Measurements from ENCODE around the gene UBAP1L.

The UBAP1L gene

DNA sequence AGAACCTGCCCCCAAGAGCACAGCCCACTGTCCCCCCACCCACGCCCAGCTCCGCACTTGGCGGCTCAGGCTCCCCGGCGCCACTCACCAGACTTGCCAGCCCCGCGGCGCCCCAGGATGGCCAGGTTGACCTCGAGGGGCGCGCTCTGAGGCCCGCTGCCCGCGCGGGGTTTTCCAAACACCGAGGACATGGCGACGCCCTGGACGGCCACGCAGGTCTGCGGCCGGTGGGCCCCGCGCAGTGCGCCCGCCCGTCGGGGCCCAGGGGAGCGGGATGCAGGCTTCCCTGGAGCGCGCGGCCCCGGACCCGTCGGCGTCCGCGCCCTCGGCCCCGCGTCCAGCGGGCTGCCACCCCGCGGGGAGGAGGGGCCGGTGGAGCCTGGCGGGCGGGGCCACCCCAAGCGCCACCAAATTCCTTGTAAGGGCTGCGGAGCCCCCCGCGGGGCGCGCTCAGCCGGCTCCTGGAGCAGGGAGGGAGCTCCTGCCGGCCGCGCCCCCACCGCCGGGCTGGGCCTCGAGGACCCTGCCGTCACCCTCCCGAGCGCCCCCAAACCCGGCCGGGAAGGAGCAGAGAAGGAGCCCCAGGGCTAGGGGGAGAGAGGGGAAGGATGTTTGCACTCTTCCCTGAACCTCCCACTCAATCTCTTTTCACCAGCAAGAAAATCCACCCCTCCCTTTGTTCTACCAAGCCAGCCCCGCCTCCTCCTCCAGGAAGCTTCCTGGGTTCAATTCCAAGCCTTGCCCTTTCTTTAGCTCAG, 47.2 kb downstream of the UBAP1L start, which contains the start of gene RASL12:
TSS of gene RASL12 (minus strand) at position 347 of the 758 bp plus-strand sequence. CDS start at position 191, 156 bp downstream.
- DNase-seq (ENCODE audit: extremely low read depth in 1 of 2, low read depth in 1 of 2) = no peak

DNA sequence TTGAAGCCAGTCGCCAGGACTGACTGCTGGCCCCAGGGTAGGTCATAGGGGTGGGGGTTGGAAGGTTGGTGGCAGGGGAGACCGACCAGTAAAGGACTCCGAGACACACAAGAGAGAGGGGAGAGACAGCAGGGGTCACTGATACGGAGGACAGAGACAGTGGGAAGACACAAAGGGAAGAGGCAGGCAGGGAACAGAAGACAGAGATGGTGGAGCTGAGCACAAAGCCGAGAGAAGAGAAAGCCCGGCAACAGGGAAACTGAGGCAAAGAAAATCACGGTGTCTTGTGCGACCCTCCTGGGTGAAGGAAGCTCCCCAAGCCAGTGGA, 47.7 kb downstream of the UBAP1L start:
- no peak for DNase-seq (ENCODE audit: extremely low read depth in 1 of 2, low read depth in 1 of 2)

DNA sequence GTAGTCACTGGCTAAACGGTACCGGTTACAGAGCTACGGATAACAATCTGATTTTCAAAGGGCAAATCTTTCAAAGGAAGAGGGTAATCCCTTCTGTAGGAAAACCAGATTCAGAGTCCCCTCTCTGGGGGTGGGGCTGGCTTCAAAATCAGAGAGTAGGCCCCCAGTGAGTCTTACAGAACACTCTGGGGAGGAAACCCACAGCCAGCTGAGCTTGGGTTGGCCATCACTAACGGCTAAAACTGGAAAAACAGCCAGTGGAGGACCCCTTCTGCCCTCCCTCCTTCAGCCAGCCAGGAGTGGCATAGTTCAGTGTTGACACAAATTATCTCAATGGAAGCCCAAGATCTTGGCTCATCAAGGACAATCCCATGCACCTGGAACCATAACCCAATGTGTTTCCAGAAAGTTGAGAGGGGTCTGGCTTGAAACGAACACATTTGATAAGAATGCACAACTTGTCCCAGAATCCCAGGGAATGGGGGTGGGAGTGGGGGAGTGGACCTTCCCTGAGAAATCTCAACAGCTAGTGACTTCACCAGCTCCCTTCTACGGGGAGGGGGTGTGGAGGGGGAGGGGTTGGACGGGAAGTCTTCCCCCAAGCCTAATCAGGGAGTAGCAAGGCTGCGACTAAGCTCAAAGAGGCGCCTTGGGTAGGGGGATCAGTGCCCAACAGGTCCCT, 48.2 kb downstream of the UBAP1L start:
- DNase-seq (ENCODE audit: extremely low read depth in 1 of 2, low read depth in 1 of 2) = no peak

DNA sequence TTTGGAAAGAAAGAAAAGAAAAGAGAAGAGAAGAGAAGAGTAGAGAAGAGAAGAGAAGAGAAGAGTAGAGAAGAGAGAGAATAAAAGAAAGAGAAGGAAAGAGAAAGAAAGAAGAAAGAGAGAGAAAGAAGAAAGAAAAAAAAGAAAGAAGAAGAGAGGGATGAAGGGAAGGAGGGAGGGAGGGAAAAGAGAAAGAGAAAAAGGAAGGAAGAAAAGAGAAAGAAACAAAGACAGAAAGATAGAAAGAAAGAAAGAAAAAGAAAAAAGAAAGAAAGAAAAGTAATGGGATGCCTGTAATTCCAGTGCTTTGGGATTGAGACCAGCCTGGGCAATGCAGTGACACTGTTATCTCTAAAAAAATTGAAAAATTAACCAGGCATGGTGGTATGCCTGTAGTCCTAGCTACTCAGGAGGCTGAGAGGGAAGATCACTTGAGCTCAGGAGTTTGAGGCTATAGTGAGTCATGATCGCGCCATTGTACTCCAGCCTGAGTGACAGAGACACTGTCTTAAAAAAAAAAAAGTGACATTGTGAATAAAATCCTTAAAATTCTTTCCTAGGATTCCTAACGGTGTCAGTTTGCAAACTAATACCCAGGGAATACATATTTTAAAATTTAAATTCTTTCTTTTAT, 48.9 kb downstream of the UBAP1L start:
- no peak for DNase-seq (ENCODE audit: extremely low read depth in 1 of 2, low read depth in 1 of 2)

DNA sequence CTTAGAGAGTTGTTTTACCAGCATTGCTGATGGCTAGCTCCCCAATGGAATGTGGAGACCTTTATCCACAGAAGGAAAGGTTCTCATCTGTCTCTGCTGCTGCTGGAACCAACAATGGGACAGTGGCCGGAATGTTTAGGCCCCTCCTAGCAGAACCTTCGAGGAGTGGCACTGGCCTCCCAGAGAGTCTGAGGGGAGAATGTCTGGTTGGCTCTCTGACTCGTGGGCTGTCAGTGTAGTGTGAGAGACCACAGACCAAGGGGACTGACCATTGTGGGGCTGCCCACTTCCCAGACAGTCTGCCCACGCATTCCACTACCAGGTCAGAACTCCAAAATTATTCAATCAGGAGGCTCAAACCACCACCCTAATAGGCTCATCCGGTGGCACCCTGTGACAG, 52.3 kb downstream of the UBAP1L start:
- no peak for DNase-seq (ENCODE audit: extremely low read depth in 1 of 2, low read depth in 1 of 2)

DNA sequence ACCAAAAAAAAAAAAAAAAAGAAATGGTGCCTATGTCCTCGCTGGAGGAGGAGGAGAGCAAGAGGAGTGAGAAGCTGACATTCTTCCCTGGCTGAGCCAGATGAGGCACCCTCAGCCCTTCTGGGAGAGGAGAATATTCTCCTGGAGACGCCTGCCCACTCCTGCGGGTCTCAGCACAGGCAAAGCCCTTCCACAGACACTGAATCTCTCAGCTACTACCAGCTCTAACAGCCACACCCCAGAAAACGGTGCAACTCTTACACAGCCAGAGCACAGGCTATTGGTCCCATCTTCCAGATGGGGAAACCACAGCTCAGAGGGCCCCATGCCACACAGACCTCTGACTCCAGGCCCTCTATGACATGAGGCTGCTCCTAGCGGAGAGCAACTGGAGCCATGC, 52.9 kb downstream of the UBAP1L start:
- DNase-seq (ENCODE audit: extremely low read depth in 1 of 2, low read depth in 1 of 2) = no peak

DNA sequence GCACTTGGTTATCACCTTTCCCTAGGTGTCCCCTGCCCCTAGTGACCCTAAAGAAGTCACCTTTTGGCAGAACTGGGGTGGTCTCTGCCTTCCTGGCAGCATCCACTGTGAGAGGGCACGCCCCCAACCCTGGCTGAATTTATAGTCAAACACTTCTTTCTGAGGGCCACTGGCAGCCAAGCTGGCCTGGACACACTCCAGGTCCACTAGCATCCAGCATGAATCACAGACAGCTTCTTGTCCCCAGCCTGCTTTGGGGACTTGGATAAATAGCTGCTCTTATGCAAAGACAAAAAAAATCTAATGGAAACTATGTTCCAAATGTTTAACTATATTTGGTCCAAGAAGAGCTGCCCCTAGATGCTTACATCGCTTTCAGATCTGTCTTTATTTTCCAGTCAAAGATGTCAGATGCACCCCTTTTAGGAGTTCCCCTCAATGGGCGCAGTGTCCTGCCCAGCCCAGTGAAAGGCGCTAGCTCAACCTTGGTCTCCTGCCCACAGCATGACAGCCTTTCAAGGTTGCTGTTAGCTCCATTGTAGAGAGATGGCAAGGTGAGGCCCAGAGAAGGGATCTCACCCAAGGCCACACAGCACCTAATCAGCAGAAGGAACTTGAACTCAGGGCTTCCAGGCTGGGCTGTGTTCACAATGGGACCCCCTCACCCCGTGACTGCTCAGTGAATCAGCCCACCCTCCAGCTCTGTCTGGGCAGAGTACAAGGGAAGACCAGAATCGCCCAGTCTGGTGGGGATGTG, 54.2 kb downstream of the UBAP1L start:
- no peak for DNase-seq (ENCODE audit: extremely low read depth in 1 of 2, low read depth in 1 of 2)

DNA sequence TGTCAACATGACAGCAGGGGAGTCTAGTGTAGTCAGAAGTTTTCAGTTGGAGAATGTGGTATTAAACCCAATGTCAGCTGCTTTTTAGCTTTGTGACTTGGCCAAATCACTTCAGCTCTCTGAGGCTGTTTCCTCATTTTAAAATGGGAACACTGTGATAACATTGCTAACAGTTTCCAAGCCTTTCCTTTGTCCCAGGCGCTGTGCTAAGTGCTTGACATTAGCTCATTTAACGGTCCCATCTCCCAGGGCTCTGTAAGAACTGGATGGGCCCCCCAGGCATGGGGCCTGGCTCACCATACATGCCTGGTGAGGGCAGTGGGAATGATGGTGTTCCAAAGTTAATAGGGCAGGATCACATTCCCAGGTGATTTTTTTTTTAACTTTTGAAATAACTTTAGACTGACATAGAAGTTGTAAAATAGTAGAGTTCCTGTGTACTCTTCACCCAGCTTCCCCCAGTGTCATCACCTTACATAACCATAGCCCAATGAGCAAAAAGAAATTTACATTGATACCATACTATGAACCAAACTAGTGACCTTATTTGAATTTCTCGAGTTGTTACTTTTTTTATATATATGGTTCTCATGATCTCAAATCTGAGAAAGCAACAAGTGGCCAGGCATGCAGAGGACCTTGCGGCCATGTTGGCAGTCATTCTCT, 54.9 kb downstream of the UBAP1L start:
- DNase-seq (ENCODE audit: extremely low read depth in 1 of 2, low read depth in 1 of 2) = no peak

DNA sequence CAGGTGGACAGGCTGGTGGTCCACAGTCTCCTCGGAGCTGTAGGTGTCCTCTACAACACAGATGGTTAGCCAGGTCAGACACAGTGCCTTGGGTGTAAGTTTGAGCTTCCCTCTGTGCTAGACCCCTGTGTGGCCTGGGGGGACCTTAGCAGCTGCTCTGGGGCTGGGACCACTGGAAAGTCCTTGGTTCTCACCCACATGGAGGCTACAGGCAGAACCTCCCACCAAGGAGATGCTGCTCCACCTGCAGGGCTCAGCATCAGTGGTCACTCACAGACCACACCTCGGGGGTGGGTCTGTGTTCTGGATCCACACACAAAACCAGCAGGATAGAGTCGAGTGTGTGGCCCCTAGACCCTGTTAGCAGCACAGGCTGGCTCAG, 55.6 kb downstream of the UBAP1L start:
- no peak for DNase-seq (ENCODE audit: extremely low read depth in 1 of 2, low read depth in 1 of 2)

DNA sequence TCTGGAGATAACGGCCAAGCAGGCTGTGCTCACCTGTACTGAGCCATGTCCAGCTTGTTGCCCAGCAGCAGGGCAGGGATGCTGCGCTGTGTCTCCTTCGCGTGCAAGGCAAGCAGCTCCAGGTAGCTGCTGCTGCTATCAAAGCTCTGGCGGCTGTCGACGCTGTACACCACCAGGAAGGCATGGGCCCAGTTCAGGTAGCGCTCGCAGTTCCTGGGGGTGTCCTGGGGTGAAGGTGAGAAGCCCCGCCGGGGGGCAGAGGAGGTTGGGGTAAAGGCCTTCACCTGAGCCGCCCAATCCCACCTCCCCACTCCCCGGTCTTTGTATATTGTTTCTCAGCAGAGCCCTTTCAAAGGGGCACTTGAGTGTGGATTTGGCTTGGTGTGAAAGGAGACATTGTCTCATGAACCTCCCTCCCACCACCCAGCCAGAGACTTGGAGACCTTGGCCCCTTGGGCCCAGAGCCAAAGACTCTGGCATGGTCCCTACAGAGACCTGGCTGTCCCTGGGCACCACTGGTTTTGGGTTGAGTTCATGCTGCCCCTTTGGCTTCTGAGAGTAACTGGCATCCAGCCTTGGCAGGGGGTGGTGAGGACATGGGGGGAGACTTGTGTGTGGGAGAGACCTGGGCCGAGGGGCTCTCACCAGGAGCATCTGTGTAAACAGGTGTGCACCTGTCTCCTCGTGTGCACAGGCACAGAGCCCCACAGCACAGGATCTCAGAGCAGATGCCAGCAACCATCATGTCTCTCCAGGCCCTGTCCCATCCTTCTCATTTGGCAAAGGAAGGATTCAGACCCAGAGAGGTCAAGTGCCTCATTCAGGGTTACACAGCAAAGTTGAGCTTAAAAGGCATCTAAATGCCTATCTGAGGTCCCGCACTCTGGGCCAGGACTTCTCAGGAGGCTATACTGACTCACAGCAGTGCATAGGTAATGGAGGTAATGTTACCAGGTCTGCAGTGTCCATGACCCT, 56.3 kb downstream of the UBAP1L start:
- DNase-seq (ENCODE audit: extremely low read depth in 1 of 2, low read depth in 1 of 2) = no peak

DNA sequence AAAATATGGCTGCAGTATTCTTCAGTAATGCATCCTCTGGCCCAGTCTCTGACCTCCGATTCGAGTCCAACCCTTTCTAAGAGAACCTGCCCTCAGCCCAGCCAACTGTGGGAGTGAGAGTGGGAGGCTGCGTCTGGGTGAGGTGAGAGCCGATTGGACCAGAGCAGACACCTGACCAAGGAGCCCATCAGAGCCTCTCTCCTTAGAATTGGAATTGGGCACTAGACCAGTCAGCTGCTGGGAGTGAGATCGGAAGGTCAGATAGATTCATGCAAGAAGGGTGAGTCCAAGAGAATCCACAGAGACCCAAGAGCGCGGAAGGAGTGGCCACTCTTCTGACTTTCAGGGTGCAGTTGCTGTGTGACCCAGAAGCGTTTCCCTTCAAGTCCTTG, 57.5 kb downstream of the UBAP1L start:
- no peak for DNase-seq (ENCODE audit: extremely low read depth in 1 of 2, low read depth in 1 of 2)

DNA sequence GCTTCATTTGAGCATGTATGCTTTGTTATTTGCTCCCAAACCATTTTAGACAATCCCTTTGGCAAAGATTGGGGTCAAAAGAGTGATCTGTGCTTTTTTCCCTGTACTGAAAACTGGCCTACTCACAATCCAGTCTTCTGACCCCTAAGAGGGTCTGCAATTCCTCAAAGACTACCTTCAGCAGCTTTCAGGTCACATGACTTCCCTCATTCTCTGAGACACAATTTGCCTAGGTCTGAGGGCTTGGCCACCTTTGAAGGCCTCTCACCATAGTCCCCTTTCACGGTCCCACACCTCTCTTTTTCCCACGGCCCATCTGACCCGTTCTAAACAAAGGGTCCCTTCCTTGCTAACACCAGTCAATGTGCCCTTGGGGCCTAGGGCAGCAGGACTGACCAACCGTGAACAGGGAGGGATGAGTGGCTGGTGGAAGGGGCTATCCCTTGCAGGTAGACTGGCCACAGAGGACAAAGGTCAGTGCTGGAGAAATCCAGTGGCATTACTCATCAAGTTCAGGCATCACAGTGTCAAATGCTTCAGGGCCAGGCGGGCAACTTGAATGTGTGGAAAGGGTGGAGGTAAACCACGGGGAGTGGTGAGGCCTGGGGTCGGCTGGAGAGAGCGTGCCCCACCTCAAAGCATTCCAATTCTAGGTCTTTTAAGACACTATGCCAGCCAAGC, 58.0 kb downstream of the UBAP1L start:
- DNase-seq (ENCODE audit: extremely low read depth in 1 of 2, low read depth in 1 of 2) = no peak

DNA sequence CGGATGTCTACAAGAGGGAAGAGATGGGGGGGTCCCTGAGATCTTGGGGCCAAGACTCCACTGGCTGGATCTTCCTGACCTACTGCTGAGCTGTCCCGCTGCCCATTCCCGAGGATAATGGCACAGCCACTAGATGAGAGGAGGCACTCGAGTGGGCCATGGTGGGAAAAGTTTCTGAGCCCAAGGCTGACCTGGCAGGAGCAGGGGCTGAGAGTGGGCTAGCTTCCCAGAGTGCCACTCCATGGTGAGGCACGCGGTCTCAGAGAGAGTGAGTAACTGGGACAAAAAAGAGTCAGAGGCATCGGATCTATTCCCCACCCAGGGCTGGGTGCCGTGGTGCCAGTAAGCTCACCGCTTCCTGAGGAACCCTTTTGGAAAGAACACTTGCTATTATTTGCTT, 58.9 kb downstream of the UBAP1L start:
- no peak for DNase-seq (ENCODE audit: extremely low read depth in 1 of 2, low read depth in 1 of 2)

DNA sequence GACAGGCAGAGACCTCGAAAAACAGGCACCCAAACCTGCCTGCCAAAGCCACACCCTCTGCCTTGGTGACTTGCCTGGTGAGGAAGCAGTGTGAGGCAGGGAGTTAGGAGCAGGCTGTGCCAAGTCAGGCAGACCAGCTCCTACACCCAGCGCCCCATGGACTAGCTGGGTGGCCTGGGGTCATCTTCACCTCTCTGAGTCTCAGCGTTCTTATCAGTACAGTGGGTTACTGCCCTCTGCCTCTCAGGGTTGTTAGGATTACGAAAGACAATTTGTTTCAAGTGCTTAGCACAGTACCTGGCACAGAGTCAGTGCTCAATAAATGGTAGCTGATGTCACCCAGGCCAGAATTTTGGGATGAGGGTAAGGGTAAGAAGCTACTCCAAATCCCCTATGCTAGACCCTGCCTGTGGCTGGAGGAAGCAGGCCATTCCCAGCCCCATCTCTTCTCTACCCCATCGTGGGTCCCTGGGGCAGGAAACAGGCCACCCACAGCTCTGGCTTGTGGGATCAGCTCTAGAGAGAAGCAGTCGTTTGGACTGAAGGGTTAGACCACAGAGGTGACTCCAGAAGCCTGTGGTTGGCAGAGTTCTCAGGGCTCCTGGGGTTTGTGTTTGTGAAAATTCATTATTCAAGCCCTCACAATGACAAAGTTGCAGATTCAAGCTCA, 59.7 kb downstream of the UBAP1L start:
- DNase-seq (ENCODE audit: extremely low read depth in 1 of 2, low read depth in 1 of 2) = no peak

DNA sequence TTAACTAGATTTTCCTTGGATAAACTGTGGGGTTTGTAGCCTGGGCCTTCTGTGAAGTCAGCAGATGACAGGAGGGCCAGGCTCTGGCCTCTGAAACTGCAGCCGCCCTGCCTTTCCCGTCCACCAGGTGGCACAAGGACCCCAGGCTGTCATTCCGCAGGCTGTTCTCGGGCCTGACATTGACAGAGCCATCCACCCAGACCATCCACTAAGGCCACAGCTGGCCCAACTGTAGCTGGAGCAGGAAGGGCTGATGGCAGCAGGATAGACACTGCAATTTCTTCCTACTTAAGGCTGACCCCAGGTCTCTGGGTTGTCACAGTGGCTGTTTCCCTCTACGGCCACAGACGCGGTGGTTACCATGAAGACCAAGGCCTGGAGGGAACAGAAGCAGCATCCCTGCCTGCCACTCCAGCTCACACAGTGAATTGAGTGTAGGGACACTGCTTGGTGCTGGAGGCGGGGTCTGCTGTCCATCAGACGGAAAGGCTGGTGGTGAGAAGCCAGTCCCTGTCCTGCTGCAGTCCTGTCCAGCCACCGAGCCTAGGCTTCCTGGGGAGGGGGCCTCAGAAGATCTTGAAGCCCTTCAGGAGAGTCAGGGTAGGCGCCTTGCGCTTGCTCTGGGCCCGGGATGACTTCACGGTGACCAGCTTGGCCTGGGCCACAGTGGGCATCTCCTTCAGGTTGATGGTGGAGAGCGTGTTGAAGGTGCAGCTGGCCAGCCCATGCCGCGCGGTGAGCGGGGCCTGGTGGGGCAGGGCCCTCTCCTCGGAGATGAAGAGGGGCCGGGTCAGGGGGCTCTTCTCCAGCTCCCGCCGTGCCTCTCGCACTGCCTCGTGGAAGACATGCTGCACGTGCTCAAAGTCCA, 60.4 kb downstream of the UBAP1L start:
- DNase-seq (ENCODE audit: extremely low read depth in 1 of 2, low read depth in 1 of 2) = peak; percentile 30 to 32

DNA sequence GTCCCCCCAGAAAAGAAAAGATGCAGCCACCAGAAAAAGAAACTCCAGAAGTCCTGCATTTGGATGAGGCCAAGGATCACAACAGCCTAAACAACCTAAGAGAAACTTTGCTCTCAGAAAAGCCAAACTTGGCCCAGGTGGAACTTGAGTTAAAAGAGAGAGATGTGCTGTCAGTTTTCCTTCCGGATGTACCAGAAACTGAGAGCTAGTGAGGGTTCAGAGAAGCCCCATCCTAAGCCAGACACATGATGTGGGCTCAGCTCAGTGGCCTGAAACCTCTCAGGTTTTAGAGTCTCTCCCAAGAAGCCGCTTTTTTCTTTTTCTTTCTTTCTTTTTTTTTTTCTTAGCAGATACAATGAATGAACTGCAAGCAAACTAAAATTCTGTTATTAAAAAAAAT, 62.0 kb downstream of the UBAP1L start:
- no peak for DNase-seq (ENCODE audit: extremely low read depth in 1 of 2, low read depth in 1 of 2)

DNA sequence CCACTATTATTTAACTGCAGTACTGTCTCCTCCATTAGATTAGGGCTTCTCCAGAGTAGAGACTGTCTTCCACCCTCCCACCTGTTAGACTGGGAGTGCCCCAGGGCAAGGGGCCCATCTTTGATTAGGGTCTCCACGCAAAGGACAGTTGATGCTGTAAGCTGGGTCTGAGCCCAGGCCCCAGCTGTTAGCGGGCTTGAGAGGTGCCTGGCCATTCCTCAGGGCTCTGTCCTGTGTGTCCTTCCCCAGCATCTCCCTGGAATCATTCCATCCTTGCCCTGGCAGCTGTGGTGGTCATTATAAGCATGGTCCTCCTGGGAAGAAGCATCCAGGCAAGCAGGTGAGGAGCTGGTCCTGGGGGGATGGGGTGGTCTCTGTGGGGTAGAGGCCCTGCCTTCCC, 63.7 kb downstream of the UBAP1L start:
- DNase-seq (ENCODE audit: extremely low read depth in 1 of 2, low read depth in 1 of 2) = no peak

DNA sequence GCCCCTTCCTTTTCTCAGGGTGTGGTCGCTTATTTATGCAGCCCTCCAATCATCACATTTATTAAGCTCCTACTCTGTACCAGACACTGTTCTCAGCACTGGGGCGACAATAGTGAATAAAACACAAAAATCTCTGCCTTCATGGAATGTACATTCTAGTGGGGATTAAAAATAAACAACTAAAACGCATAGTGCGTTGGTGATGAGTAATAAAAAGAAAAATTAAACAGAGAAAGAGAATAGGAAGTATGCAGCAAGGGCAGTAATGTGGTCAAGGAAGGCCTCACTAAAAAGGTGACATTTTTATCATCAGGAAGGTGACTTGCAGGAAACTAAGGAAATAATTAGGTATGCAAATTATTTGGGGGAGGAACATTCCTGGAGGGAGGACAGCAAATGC, 64.7 kb downstream of the UBAP1L start:
- no peak for DNase-seq (ENCODE audit: extremely low read depth in 1 of 2, low read depth in 1 of 2)

Measured in stimulated activated CD8-positive, alpha-beta memory T cell treated with anti-CD3 and anti-CD28 coated beads, Interleukin-7, amount 100 ng/mL, for 48 hours (primary cell).